Prostate gland (tissue), 2 donors: ENCODE data around the gene ARHGEF17.

Source experiments
- CTCF ChIP-seq, 4 experiments: fragments of 200-600 bp in 2 of 4; fragments of 450-650 bp in 2 of 4; sonication (generic) in 2 of 4; IDR thresholded peaks; 1 replicate in 3 of 4; 2 replicates in 1 of 4; pipeline ENCODE4 v1.5.1; 2016 to 2019; ENCODE audit warnings: antibody characterized with exemption in 4 of 4, mild to moderate bottlenecking in 2 of 4, moderate library complexity in 2 of 4
- POLR2A ChIP-seq: fragments of 450-650 bp; IDR thresholded peaks from one replicate; pipeline ENCODE4 v1.6.1; 2016; ENCODE audit warnings: antibody characterized with exemption, mild to moderate bottlenecking
- POLR2AphosphoS5 ChIP-seq: sonication (generic); formaldehyde crosslinking; IDR thresholded peaks from one replicate; pipeline ENCODE4 v1.6.1; 2017; ENCODE audit warnings: antibody characterized with exemption

GRCh38 chr11:73298233-73298632 lies 9.8 kb upstream of the ARHGEF17 start:
- TF ChIP-seq POLR2A (no peak), CTCF (IDR thresholded peaks at IDR 0.05) (no peak), POLR2AphosphoS5 (no peak)
